Activated CD4-positive, alpha-beta T cell treated with anti-CD3 and anti-CD28 coated beads, Interleukin-2, amount 50 U/mL, for 4 hours (primary cell): ENCODE data around the gene UBA6.
"Not testable (repeated sequence)": the region's sequence is repeated elsewhere in the genome, so short reads cannot be mapped to it uniquely, and the experiment has no call there.

ENCODE experiments used
- DNase-seq, 2 experiments: peaks; one replicate each; pipeline ENCODE4 v3.0.0-alpha.2; 2020

UBA6 gene

DNA sequence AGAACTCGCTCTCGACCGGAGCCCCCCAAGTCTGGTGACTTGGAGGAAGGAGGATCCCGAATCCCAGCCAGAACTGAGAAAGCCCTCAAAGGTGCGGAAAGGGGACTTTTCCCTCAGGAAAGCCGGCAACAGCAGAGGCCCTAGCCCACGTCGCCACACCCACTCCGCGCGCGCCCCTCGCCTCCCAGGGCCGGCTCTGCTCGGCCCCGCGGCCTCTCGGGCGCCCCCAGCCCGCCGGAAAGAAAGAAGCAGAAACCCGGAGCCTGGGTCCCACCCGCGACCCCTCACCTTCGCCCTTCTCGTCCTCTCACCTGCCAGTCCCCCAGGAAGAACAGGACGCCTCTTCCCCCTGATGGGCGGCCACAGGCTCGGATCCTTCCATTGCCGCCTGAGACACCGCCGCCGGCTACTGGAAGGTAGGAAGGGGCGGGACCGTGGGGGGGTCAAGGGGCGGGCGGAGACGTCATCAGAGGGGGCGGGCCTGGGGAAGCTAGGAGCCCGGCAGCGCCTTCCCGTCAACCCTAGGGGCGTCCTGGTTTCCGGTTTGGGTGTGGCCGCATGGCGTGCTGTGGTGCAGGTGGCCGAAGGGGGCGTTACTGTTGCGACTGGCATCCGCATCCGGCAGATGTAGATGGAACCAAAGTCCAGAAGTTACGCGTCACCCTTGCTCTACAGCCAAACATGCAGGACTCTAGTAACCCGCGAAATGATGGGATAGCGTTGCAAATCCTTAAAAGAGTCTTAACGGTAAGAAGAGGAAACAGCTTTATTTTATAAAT lies at the start of gene UBA6:
TSS of gene UBA6 (minus strand) at position 418 of the 779 bp plus-strand sequence. CDS start at position 382, 36 bp downstream.
- DNase-seq = peak; percentile 94

DNA sequence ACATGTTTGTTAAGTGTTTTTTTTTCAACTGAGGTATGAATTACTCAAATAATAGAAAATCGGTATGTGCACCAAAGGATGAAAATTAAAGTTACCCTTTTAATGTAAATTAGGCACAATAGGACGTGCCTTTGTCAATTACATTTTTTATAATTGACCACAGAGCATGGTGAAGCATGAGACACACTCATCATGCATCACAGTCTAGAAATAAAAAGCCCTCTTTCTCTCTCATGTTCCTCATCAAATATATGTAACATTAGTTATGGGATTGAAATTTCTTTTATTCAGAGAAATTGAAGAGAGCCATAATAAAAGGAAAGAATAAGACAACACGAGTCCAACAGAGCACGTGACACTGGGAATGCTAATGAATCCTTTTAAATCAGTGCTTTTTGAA lies 49.7 kb upstream of the UBA6 start:
- DNase-seq = no peak

DNA sequence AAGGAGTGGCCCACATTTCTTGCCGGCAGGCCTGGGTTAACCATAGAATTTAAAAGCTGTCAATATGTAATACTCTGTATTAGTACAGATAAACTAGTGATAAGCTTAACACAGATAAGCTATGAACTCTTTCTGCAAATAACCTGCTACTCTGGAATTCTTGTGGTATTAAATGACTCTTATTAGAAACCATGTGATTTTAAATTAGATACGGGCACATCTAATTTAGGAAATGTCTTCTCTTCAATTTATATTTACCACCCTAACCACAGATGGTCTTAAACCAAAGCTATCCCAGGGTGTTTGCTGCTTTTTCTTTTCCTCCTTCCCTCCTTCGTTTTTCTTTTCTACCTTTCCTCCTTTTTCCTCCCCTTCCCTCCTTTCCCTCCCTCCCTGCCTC lies 48.3 kb upstream of the UBA6 start:
- DNase-seq = no peak

DNA sequence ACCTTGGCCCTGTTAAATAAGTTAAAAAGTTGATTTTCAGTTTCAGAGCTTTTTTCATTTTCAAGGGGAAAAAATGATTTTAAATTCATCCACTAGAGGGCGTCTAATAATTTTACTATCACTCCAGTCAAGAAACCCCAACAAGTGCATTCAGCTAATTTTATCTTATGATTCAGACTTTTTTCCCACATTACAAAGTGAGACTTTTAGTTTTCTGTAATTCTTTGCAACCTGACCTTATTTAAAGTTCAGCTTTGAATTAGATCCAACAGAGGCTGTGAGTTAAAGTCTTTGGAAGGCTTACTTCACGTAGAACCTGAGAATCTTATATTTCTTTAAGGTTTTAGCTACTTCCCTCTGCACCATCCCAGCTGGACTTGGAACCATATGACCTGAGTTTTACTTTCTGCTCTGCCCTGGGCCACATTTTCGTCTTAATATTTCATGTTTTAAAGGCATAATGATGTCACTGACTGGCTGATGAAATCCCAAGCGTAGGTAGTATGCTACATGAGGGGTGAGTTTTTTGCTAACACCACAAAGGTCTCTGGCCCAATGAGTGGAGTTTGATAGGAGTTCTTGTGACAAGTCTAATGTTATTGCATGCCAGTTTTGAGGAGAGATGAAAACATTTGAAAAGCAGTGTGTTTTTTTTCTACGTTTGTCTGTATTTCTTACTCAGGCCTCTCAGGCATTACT lies 46.0 kb upstream of the UBA6 start:
- no peak for DNase-seq

DNA sequence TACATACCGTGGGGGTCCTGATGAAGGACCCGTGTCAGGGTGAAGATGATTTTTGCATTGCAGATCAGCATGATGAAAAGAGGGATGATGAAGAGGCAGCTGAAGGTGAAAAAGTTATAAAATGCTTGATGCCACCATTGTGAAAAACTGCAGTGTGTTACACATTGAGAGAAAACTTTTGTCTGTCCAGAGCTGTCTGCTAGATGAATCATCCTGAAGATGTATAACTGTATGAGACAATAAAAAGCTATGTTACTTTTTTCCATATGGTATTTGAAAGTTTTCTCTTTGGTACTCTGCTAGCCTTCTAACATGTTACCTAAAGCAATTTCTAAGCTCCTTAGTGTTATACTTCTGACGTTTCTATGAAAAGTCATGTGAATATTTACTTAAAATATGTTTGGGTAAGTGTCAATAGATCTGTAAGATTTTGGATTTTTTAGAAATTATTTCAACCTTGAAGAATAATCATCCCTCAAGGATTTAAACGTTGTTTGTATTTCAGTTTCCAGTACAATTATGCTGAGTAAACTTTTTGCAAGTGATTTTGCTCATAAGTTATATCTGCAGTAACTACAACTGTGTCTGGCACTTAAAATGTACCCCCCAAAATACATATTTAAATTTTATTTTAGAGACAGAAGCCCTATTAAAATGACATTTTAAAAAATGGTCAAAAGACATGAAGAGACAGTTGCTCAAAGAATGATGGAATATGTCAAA lies 43.8 kb upstream of the UBA6 start:
- DNase-seq = no peak

DNA sequence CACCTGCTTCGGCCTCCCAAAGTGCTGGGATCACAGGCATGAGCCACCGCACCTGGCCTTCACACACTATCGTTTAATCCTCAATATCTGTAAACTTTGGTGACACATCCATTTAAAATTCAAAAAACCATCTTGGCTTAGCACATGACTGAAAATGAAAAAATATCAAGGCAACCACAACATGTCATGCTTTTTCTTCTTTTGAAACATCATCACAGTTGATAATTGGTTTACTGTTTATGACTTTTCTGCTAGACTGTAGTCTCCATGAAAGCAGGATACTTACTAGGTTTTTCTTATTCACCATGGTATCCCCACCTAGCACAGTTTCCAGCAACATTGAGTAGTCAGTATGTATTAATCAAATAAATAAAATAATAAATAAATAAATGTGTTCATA lies 42.2 kb upstream of the UBA6 start:
- DNase-seq = no peak

DNA sequence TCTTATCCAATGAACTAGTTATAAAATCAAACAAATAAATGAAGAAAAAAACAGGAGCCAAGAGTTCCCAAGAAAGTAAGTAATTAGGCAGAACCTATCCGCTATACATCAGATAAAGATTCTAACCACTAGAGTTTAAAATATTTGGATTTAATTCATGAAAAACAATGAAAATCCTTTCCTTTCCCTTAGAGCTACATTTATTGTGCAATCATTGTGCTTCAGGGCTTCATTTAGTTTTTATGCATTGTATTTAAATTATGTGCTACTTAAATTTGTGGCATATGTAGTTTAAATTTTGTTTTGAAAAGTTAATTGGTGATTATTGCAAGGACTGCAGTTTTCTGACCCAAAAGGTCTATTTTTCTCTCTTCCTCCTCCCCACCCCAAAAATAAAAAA lies 35.3 kb upstream of the UBA6 start:
- no peak for DNase-seq

DNA sequence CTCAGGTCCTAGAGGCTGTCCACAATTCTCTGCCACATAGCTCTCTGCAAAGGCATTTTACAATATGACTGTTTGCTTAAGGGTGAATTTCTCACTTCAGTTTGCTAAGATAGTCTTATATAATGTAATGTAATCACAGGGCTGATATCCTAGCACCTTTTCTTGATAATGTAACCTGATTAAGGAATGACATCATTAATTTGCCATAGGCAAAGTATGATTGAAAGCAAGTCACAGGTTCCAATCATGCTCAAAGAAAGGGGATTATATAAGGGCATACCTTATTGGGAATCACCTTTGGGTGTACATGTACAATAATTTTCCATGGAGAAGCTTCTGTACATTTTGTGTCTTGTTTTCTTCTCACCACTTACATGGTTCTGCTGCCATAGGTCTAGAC lies 34.4 kb upstream of the UBA6 start:
- no peak for DNase-seq

DNA sequence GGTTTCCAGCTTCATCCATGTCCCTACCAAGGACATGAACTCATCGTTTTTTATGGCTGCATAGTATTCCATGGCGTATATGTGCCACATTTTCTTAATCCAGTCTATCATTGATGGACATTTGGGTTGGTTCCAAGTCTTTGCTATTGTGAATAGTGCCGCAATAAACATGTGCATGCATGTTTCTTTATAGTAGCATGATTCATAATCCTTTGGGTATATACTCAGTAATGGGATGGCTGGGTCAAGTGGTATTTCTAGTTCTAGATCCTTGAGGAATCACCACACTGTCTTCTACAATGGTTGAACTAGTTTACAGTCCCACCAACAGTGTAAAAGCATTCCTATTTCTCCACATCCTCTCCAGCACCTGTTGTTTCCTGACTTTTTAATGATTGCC lies 29.6 kb upstream of the UBA6 start:
- not testable (repeated sequence) for DNase-seq

DNA sequence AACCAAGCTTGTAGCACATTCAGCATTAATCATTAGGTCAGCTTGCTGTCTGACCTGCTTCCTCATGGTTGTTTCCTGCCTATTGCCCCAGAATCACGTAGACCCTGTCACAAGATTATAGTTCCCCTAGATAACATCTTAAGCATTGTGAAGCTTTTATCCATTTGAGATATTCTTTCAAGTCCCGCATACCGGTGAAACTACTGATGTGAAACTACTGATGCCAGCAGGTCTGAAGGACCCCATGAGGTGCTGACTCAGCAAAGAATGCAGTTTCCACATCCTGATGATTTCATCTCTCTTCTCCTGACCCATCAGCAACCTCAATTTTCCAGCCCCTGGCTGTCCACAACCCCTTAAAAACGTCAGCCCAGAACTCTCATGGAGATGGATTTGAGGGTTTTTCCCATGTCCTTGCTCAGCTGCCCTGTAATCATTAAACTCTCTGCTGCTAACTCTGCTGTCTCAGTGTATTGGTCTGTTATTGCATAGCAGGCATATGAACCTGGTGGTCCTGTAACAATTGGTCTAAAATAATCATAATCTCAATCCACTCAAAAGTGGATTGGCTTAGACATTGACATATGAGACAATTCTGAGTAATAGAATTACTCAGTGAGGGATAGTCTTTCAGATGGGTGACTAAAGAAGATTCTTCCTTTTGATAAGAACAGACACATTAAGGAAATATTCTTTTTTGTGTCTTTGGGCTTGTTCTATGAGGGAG lies 26.3 kb upstream of the UBA6 start:
- no peak for DNase-seq

DNA sequence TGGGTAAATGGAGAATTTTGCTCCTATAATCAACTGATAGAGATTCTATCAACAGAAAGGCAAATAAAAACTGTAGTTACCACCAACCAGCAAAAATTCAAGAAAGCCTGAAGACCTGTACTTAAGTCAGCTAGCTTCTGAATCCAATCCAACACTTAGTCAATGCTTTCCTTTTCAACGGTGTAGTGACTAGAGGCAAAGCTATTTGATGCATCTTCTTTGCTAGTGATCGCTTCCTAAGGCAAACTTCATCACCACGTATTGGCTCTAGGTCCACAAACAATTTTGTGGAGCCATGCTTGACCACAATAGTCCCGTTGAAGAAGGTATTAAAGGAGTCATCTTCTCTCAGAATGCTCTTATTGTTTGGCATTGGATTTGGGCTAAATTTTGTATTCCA lies 25.0 kb upstream of the UBA6 start:
- no peak for DNase-seq

DNA sequence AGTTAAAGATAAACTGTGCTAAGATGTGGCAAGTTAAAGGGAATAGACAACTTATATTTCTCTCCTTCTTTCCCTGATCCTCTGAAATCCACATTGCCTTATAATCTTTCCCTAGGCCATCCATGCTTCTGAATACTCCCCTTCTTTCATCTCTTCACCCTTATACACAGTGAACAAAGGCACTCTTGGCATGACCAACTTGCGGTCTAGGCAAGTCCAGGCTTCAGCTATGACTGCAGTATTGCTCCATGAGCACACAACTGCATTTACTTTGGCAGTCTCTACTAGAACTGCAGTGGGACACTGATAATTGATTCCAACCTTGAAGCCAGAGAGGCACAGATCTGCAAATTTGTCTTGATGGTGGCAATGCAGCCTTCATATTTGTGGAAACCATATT lies 24.2 kb upstream of the UBA6 start:
- no peak for DNase-seq

DNA sequence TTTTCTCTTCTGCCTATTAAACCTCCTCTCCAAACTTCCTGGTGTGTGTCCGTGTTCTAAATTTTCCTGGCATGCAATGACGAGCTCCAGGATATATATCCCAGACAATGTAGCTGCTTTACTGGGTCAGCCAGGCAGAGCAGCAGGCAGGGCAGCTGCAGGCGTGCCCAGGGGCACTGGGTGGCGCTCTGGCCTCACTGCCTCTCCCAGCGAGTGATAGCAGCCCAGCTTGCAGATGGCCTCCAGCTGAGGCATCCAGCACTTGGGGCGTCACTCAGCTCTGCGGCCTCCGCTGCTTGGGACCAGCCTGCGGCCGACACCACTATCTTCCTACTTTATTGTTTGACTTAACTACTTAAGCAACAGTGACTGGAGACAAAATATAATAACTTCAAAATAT lies 23.0 kb upstream of the UBA6 start:
- no peak for DNase-seq

DNA sequence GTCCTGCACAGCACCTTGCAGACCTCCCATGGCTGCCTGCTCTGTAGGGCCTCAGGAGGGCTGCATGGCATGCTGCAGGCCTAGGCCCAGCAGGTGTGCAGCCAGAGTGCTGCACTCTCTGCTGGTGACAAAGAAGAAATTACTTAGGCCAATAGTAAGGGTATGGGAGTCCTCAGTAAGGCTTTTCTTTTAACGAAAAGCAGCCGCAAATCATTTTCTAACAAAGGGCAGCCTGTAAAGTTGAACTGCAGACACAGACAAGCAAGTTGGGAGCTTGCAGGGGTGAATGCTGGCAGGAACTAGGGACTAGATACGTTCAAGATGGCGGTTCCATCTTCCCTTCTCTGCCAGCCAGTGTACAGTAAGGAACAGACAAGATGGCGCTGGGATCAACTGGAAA lies 22.4 kb upstream of the UBA6 start:
- no peak for DNase-seq

DNA sequence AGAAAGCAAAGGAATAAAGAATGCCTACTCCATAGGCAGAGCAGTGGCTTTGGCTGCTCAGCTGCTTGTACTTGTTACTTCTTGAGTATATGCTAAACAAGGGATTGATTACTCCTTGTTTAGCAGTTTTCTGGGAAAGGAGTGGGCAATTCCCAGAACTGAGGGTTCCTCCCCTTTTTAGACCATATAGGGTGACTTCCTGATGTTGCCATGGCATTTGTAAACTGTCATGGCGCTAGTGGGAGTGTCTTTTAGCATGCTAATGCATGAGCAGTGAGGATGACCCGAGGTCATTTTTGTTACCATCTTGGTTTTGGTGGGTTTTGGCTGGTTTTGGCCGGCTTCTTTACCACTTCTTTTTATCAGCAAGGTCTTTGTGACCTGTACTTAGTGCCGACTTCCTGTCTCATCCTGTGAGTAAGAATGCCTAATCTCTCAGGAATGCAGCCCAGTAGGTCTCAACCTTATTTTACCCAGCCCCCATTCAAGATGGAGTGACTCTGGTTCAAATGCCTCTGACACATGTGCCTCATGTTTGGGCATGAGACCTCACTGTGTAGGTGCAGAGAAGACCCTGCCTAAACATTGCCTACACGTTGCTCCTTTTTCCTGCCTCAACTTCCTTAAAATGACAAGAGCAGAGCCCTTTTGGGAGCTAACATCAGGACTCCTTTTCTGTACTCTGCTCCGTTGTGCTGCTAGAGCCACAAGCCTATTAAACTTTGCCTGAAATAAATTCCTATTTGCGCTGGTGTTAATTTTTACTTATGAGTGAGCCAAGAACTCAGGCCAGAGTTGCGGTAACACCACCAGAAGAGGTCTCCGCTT lies 21.0 kb upstream of the UBA6 start:
- DNase-seq = no peak

DNA sequence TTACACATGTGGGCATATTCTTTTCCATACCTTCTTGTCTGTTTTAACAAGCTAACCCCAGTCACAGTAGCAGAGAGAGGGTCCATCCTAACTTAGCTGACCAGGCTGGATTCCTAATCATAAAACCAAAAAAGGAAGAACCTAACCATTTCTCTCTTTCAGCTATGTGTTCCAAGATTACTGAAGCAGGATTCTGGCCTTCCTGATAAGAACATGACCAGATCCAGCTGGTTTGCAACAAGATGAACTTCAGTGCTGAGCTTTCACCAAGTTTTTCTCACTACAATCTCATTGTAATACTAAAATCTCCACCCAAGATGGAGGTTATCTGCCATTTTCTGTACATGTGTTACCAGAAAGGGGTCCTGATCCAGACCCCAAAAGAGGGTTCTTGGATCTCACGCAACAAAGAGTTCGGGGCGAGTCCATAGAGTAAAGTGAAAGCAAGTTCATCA lies 20.4 kb upstream of the UBA6 start:
- no peak for DNase-seq

DNA sequence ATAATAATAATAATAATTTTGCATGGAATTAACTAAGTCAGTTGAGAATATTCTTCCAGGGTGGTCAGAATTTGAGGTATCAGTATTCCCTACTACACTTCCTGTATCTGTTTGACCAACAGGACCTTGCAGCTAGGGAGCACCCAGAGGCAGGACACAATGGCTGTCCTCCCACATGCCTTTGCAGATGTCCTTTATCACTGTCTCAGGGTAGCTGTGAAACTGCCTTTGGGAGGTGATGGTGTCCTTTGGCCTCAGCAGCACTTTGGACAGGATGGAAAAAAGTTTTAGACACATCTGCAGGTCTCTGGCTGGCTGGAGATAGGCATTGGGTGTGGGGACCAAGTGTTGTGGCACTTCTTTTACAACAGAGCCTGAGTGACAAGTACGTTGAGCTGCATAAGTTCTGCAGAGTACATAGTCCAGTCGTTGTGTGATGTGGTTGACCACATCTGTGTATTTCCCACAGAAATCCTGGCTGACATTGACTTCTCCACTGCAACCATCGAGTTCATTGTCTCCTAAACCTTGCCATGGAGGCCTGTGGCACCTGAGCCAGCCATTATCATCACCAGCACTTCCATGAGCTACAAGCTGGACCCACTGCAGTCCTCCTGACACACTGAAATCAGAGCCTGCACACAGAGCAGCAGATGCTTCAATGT lies 19.1 kb upstream of the UBA6 start:
- DNase-seq = no peak

DNA sequence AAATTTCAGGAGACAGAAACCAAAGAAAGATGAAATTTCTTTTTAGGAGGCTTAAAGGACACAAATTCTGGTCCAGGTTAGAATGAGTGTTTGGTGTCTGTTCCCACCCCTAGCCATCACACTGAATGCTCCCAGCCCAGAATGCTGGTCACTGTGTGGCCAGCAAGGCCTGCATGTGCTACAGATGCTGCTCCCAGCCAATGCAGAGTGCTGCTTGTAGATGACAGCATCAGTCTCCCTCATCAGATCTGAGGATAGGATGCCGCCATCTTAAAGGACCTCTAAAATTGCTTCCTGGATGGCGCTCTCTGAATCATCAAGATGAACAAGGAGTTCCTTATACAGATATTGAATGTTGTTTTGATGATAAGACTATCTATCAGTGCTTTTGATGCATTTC lies 17.9 kb upstream of the UBA6 start:
- DNase-seq = no peak

DNA sequence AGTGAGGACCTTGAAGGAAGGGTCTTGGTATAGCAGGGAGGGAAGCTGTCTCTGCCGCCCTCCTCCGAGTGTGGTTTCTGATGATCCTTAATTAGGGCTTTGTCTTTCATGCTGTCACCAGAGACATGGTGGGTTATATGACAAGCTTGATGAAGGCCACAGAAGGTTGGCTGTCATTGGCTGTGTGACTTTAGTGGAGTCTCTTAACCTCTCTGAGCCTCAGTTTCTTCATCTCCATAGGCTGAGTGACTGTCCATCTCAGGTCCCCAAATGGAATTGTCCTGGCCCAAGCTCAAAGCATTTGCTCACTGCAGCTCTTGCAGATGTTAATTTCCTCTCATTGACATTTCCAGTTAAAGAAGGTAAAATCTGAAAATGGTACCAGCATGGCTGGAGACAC lies 16.6 kb upstream of the UBA6 start:
- DNase-seq = no peak

DNA sequence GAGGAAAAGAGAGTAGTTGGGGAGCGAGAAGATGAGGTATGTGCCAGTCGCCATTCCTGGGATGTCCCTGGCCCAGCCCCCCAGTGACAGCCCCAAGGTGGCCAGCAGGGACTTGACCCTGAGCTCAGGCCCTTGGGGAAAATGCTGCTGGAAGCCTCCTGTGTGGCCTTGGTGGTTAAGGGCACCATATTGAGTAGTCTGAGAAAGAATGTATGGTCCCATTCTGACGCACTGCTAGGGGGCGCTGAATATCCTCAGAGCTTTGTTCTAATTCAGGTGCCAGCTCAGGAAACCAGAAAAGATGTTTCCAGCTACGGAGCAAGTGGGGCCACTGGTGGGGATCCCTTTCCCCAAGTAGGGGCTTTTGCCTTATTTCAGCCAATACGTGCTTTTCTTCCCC lies 14.0 kb upstream of the UBA6 start:
- no peak for DNase-seq

DNA sequence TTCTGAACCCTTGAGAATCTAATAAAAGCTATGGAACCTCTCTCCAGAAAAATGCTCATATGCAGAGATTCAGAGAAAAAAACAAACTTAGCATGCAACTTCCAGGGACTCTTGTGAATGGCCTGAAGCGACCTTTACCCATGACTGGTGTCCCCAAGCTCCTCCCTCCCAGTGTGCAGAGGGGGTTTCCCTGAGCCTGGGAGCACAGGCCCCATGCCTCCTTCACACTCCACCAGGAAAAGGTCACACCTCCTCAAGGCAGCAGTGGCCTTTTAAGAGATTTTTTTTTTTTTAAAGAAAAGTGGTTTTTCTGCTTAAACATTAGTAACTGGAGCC lies 13.3 kb upstream of the UBA6 start:
- DNase-seq = no peak
